PC-3 (cell line): ENCODE results near the gene ZNF593OS. TPM values are rescaled to one million over a fixed set of nuclear protein-coding genes. Genes with fewer than 3 reads are reported as not detected.

ENCODE experiments used
- ATAC-seq: fragments of 200-7000 bp; cut with Tn5 transposase; 2 replicates; pipeline ENCODE4 v1.9.1; 2020; ENCODE audit warnings: mild to moderate bottlenecking, moderate library complexity
- BruUV-seq: library from RNA; stranded (reverse); fragments of 400-500 nt; replicated peaks from 2 replicates; lab custom pipeline; 2021; lab: Mats Ljungman, UMichigan
- CTCF ChIA-PET: fragments of 300-600 bp; sonication (Branson Sonifier 250); formaldehyde crosslinking; loops from one replicate; lab custom pipeline; 2022; ENCODE audit warnings: antibody characterized with exemption; lab: Charles Lee
- POLR2A ChIA-PET: fragments of 300-600 bp; sonication (Branson Sonifier 250); formaldehyde crosslinking; loops from one replicate; lab custom pipeline; 2022; ENCODE audit warnings: antibody characterized with exemption; ENCODE audit not compliant: unreplicated experiment; lab: Charles Lee
- DNase-seq: peaks from one replicate; pipeline ENCODE4 v3.0.0-alpha.2; 2015
- H2AFZ ChIP-seq: fragments of 300-600 bp; sonication (generic); 2 replicates; pipeline ENCODE4 v1.6.0; 2016; ENCODE audit warnings: antibody characterized with exemption, low read length
- H3F3A ChIP-seq: fragments of 300-600 bp; sonication (generic); one replicate; pipeline ENCODE4 v1.6.0; 2017; ENCODE audit warnings: antibody characterized with exemption, low read length, control low read depth, mild to moderate bottlenecking; ENCODE audit not compliant: unreplicated experiment
- H3K27ac ChIP-seq: fragments of 300-600 bp; sonication (generic); 2 replicates; pipeline ENCODE4 v1.5.1; 2016; ENCODE audit warnings: mild to moderate bottlenecking, low read length
- H3K27me3 ChIP-seq: fragments of 300-600 bp; sonication (generic); 2 replicates; pipeline ENCODE4 v1.6.1; 2016; ENCODE audit warnings: low read length, mixed read lengths
- H3K36me3 ChIP-seq: fragments of 300-600 bp; sonication (generic); 2 replicates; pipeline ENCODE4 v1.6.1; 2016; ENCODE audit warnings: low read depth, mixed run types, low read length, mixed read lengths
- H3K4me1 ChIP-seq: fragments of 300-600 bp; sonication (generic); 2 replicates; pipeline ENCODE4 v1.5.1; 2016; ENCODE audit warnings: low read length; ENCODE audit not compliant: insufficient read depth
- H3K4me2 ChIP-seq: fragments of 300-600 bp; sonication (generic); 2 replicates; pipeline ENCODE4 v1.6.0; 2016; ENCODE audit warnings: low read length
- H3K4me3 ChIP-seq: fragments of 300-600 bp; sonication (generic); 2 replicates; pipeline ENCODE4 v1.5.1; 2016; ENCODE audit warnings: mild to moderate bottlenecking, low read length, mixed read lengths
- H3K79me2 ChIP-seq: fragments of 300-600 bp; sonication (generic); 2 replicates; pipeline ENCODE4 v1.6.1; 2017; ENCODE audit warnings: low read length, mixed read lengths
- H3K9ac ChIP-seq: fragments of 300-600 bp; sonication (generic); 2 replicates; pipeline ENCODE4 v1.6.0; 2016; ENCODE audit warnings: mild to moderate bottlenecking, low read length
- H3K9me2 ChIP-seq: fragments of 300-600 bp; sonication (generic); replicated peaks from 2 replicates; pipeline ENCODE4 v1.6.1; 2016; ENCODE audit warnings: mixed run types, low read length, mixed read lengths
- H3K9me3 ChIP-seq: fragments of 300-600 bp; sonication (generic); 2 replicates; pipeline ENCODE4 v1.6.1; 2016; ENCODE audit warnings: low read length, mixed read lengths
- H4K20me1 ChIP-seq: fragments of 300-600 bp; sonication (generic); 2 replicates; pipeline ENCODE4 v1.6.1; 2016; ENCODE audit warnings: low read length, mixed read lengths
- CTCF ChIP-seq: fragments of 300-600 bp; sonication (generic); conservative IDR thresholded peaks from 2 replicates; pipeline ENCODE4 v1.5.1; 2017; ENCODE audit warnings: antibody characterized with exemption, low read depth, mild to moderate bottlenecking, low read length
- EZH2 ChIP-seq: fragments of 300-600 bp; sonication (generic); IDR thresholded peaks from one replicate; pipeline ENCODE4 v1.6.1; 2017; ENCODE audit warnings: antibody characterized with exemption, mild to moderate bottlenecking, low read length; ENCODE audit not compliant: unreplicated experiment
- EZH2phosphoT487 ChIP-seq: fragments of 300-600 bp; sonication (generic); IDR thresholded peaks from 2 replicates; pipeline ENCODE4 v1.6.1; 2018; ENCODE audit warnings: mild to moderate bottlenecking, antibody characterized with exemption, low read length, borderline replicate concordance
- intact Hi-C: fragments of 100-400 bp; cut with micrococcal nuclease; formaldehyde crosslinking; loops from 2 replicates; pipeline ENCODE4 v1.9.0; 2023
- total RNA-seq: library from RNA; depleted of rRNA; stranded (reverse); fragments of >200 nt; gene quantifications from 2 replicates; pipeline ENCODE4 v1.2.3, GENCODE V29; 2014

Gene ZNF593OS
- total RNA-seq, 1 experiment from 2014 or later, result not detected

GRCh38 chr1:26220199-26220912, 48.7 kb upstream of the ZNF593OS start:
- CTCF ChIA-PET, result no interaction called here
- Histone ChIP-seq H3K4me2 (no peak overlapping the region), H3K36me3 (no peaks in the 10 kb centered on the region), H3K9me3 (no peaks in the 10 kb centered on the region), H3K79me2 (no peaks in the 10 kb centered on the region), H3F3A (no peaks in the 10 kb centered on the region), H4K20me1 (no peaks in the 10 kb centered on the region), H3K27me3 (no peaks in the 10 kb centered on the region), H2AFZ (no peak overlapping the region), H3K4me1 (no peaks in the 10 kb centered on the region), H3K4me3 (no peak overlapping the region), H3K9ac (no peak overlapping the region), H3K9me2 (no peaks in the 10 kb centered on the region), H3K27ac (no peak overlapping the region)
- no peak for TF ChIP-seq CTCF
- intact Hi-C loops, result no loop called here
- no TSS peak for BruUV-seq
- DNase-seq (no peak), ATAC-seq (no peak)
- POLR2A ChIA-PET, result no interaction called here

GRCh38 chr1:26218906-26219494, 47.4 kb upstream of the ZNF593OS start:
- H3F3A ChIP-seq, result no peaks in the 10 kb centered on the region
- intact Hi-C loops, result no loop called here
- DNase-seq (no peak), ATAC-seq (no peak)
- no peaks in the 10 kb centered on the region for H3K9me3 ChIP-seq
- no peak overlapping the region for H3K4me2 ChIP-seq
- CTCF ChIA-PET, result no interaction called here
- no peaks in the 10 kb centered on the region for H3K9me2 ChIP-seq
- H3K9ac ChIP-seq, result no peak overlapping the region
- no peaks in the 10 kb centered on the region for H4K20me1 ChIP-seq
- no peaks in the 10 kb centered on the region for H3K27me3 ChIP-seq
- no peak overlapping the region for H2AFZ ChIP-seq
- H3K36me3 ChIP-seq, result no peaks in the 10 kb centered on the region
- no TSS peak for BruUV-seq
- TF ChIP-seq EZH2phosphoT487 (no peak), CTCF (no peak), EZH2 (no peak)
- no peak overlapping the region for H3K27ac ChIP-seq
- H3K4me1 ChIP-seq, result no peaks in the 10 kb centered on the region
- H3K79me2 ChIP-seq, result no peaks in the 10 kb centered on the region
- no peak overlapping the region for H3K4me3 ChIP-seq
- POLR2A ChIA-PET, result no interaction called here

- Histone ChIP-seq H3F3A (no peaks in the 10 kb centered on the region), H2AFZ (no peak overlapping the region), H4K20me1 (no peaks in the 10 kb centered on the region), H3K4me2 (no peak overlapping the region), H3K4me3 (no peak overlapping the region), H3K9me2 (no peaks in the 10 kb centered on the region), H3K79me2 (no peaks in the 10 kb centered on the region), H3K27ac (no peak overlapping the region), H3K36me3 (no peaks in the 10 kb centered on the region), H3K4me1 (no peaks in the 10 kb centered on the region), H3K9ac (no peak overlapping the region), H3K9me3 (no peaks in the 10 kb centered on the region), H3K27me3 (no peaks in the 10 kb centered on the region)
- CTCF ChIA-PET, result no interaction called here
- POLR2A ChIA-PET, result no interaction called here
- intact Hi-C loops, result no loop called here
- TF ChIP-seq EZH2phosphoT487, result no peak
- no peak for TF ChIP-seq EZH2
- no peak for TF ChIP-seq CTCF
- no TSS peak for BruUV-seq
- ATAC-seq (no peak), DNase-seq (no peak)
Observed at GRCh38 chr1:26215246-26215645, 43.6 kb upstream of the ZNF593OS start.
